Hindlimb muscle (tissue), 1 donor: ENCODE measurements around the gene UBASH3A. TPM values are rescaled to one million over a fixed set of nuclear protein-coding genes. Genes with fewer than 3 reads are reported as not detected.

Source experiments
- DNase-seq: peaks from one replicate; pipeline ENCODE4 v3.0.0-alpha.2; 2013
- polyA plus RNA-seq: library from polyadenylated mRNA; unstranded; fragments of 120-200 nt; gene quantifications from one replicate; pipeline ENCODE4 v1.2.1, GENCODE V29; 2013; ENCODE audit not compliant: insufficient read length

The UBASH3A gene
- polyA plus RNA-seq = not detected

- no peak for DNase-seq
Observed at GRCh38 chr21:42403611-42404231, at the start of gene UBASH3A. UBASH3A (plus strand) TSS chr21:42403902; CDS start chr21:42403946, 44 bp downstream.

- DNase-seq = no peak
Observed at GRCh38 chr21:42356046-42356445, 47.7 kb upstream of the UBASH3A start.

GRCh38 chr21:42356650-42357049 lies 47.1 kb upstream of the UBASH3A start:
- DNase-seq = no peak

- DNase-seq = no peak
Observed at GRCh38 chr21:42357307-42357706, 46.4 kb upstream of the UBASH3A start.

- DNase-seq = no peak
Observed at GRCh38 chr21:42358261-42358660, 45.4 kb upstream of the UBASH3A start.

- DNase-seq = no peak
Observed at GRCh38 chr21:42358937-42359336, 44.8 kb upstream of the UBASH3A start.

- no peak for DNase-seq
Observed at GRCh38 chr21:42360317-42360716, 43.4 kb upstream of the UBASH3A start.

GRCh38 chr21:42361286-42361685 lies 42.4 kb upstream of the UBASH3A start:
- DNase-seq = no peak

GRCh38 chr21:42362198-42362597 lies 41.5 kb upstream of the UBASH3A start:
- DNase-seq = no peak

- DNase-seq = no peak
Observed at GRCh38 chr21:42362700-42363099, 41.0 kb upstream of the UBASH3A start.

GRCh38 chr21:42363312-42363711 lies 40.4 kb upstream of the UBASH3A start:
- DNase-seq = no peak

GRCh38 chr21:42364304-42364865 lies 39.3 kb upstream of the UBASH3A start:
- no peak for DNase-seq

GRCh38 chr21:42365770-42366169 lies 37.9 kb upstream of the UBASH3A start:
- no peak for DNase-seq

GRCh38 chr21:42366292-42367010 lies 37.3 kb upstream of the UBASH3A start, which contains the start of gene TFF1:
TFF1 (minus strand) TSS chr21:42366535; CDS start chr21:42366495, 40 bp downstream.
- DNase-seq = no peak

GRCh38 chr21:42367367-42368165 lies 36.1 kb upstream of the UBASH3A start:
- DNase-seq = no peak

- DNase-seq = no peak
Observed at GRCh38 chr21:42369821-42370220, 33.9 kb upstream of the UBASH3A start.

- no peak for DNase-seq
Observed at GRCh38 chr21:42370894-42371654, 32.6 kb upstream of the UBASH3A start.

- no peak for DNase-seq
Observed at GRCh38 chr21:42373196-42373907, 30.4 kb upstream of the UBASH3A start.

GRCh38 chr21:42373908-42374455 lies 29.7 kb upstream of the UBASH3A start:
- no peak for DNase-seq

GRCh38 chr21:42374457-42374856 lies 29.2 kb upstream of the UBASH3A start:
- no peak for DNase-seq

- DNase-seq = no peak
Observed at GRCh38 chr21:42374864-42375499, 28.7 kb upstream of the UBASH3A start.
